Pulmonary artery endothelial cell (primary cell): Measurements from ENCODE around the gene PSMG2. TPM values are rescaled to one million over a fixed set of nuclear protein-coding genes. Genes with fewer than 3 reads are reported as not detected.
A peak's percentile ranks its signal among the peaks of the same experiment; 100 is the strongest.

ENCODE experiments used
- DNase-seq: peaks from one replicate; pipeline ENCODE4 v3.0.0-alpha.2; 2011; ENCODE audit warnings: low read depth, low spot score
- total RNA-seq: library from RNA; depleted of rRNA; stranded (reverse); fragments of >200 nt; gene quantifications from 2 replicates; pipeline ENCODE4 v1.2.3, GENCODE V29; 2014

Gene PSMG2, protein sequence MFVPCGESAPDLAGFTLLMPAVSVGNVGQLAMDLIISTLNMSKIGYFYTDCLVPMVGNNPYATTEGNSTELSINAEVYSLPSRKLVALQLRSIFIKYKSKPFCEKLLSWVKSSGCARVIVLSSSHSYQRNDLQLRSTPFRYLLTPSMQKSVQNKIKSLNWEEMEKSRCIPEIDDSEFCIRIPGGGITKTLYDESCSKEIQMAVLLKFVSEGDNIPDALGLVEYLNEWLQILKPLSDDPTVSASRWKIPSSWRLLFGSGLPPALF
- total RNA-seq: 69.1 and 89.0 TPM in 2 replicates

- DNase-seq: peak; percentile 57
These were observed at the start of gene PSMG2, which contains the start of gene CEP76 for GRCh38 chr18:12702221-12703095. PSMG2 (plus strand) TSS chr18:12703042; CDS start chr18:12703108, 66 bp downstream. CEP76 (minus strand) TSS chr18:12702723; CDS start chr18:12702548, 175 bp downstream.

DNA sequence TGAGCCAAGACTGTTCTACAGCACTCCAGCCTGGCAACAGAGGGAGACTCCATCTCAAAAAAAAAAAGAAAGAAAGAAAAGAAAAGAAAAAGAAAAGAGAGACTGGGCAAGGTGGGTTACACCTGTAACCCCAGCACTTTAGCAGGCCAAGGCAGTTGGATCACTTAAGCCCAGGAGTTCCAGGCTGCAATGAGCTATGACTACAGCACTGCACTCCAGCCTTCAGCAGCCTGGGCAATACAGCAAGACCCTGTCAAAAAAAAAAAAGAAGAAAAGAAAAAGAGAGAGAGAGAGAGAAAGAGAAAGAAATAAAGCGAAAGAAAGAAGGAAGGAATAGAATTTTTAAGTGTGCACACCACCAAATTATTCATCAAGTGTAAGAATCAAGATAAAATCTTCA lies 47.9 kb upstream of the PSMG2 start:
- DNase-seq: no peak

DNA sequence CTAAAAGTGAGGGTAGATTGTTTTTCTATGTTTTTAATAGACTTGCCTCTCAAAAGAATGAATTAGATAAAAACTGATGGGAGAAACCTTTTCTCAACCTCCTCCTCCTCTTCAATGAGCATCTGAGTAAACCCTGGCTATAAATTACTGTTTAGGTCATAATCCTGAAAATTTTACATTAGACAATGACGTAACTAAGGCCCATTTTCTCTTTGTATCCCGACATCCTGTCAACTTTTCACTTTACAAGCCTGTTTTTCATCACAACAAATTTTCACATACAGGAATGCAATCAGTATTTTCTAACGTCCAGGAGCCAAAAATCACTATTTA lies 46.3 kb upstream of the PSMG2 start:
- DNase-seq: no peak

DNA sequence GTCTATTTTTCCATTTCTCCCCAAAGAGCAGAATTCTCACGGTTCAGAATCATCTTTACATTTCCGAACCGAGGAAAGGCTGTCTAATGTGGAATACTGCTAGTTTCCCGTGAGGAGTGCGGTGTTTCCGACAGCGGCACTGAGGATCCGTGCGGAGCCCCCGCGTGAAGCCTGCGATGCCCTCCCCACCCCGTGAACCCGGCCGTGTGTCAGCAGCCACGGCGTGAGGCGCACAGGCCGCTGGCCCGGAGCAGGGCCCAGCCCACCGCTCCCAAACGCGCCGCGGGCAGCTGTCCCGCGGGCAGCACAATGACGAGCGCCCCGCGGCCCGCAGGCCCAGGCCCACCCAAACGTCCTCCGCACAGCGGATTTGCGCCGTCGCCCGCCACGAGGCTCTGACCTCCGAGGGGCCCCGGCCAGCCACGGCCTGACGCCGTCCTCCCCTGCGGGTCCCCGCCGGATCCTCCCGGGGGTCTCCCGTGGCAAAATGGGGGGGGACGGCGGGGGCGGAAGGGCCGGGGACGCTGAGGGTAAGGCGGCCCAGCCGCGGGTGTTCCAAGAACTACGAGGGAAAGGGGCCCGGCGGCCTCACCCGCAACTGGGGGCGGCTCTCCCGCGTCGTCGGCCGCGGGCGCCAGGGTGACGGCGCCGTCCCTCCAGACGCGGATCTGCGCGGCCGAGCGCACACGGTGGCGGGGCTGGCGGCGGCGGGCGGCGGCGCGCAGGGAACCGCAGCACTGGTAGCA lies 45.7 kb upstream of the PSMG2 start:
- DNase-seq: no peak

DNA sequence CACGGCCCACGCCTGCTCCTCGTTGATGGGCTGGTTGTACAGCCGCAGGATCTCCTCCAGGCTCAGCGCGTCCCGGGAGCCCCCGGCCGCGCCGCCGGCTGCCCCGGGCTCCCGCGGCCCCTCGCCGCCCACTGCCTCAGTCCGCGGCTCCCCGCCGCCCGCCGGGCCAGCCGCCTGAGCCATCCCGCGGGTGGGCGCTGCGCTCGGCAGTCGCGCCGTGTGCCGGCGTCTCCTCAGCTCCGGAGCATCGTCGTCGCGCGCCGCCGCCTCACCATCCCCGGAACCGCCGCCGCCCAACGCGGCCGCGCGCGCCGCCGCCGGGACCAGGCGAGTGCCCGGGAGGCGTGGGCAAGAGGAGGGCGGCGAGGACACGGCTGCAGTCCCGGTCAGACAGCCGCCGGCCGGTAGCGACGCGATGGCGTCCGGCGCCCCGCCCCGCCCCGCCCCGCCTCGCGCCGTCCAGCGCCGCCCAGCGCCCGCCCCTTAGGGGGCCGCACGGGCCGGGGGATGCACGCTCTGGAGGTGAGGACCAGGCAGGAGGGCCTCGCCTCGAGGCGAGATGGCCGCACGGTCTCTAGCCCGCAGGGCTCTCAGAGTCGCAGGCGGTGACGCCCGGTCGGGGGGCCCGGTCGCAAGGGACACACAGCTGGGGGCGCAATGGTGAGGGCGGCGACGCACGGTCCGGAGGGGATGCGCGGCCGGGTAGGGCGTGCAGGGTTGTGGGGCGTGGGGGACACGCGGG lies 45.0 kb upstream of the PSMG2 start, which contains the start of gene SPIRE1:
SPIRE1 (minus strand) TSS at position 424 of the 742 bp plus-strand sequence; CDS start at position 183, 241 bp downstream.
- DNase-seq: no peak

GRCh38 chr18:12658426-12659138 lies 44.3 kb upstream of the PSMG2 start:
- no peak for DNase-seq

DNA sequence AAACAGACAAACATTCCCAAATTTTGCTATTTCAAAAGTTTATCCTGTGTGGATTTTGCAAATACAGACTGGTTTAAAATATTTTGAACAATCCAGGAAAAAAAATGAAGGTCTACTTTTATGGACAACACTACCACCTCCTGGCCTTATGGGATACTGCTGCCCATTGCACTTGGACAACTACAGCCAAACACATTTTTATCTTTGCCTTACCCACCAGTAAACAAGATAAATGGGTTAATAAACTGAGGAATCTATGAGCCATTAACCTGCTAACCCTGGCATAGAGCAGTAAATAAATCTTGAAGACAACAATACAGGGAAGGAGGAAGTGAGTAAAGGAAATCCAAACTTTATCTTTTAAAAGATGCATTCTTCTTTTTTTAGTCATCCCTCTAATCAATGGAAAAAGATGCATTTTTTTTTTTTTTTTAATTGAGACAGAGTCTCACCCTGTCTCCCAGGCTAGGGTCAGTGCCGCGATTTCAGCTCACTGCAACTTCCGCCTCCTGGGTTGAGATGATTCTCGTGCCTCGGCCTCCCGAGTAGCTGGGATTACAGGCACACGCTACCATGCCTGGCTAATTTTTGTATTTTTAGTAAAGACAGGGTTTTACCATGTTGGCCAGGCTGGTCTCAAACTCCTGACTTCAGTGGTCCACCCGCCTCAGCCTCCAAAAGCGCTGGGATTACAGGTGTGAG lies 42.8 kb upstream of the PSMG2 start:
- DNase-seq: peak; percentile 75

GRCh38 chr18:12668041-12668440 lies 34.8 kb upstream of the PSMG2 start:
- DNase-seq: no peak

- DNase-seq: no peak
These were observed 23.6 kb upstream of the PSMG2 start for GRCh38 chr18:12679183-12679786.

DNA sequence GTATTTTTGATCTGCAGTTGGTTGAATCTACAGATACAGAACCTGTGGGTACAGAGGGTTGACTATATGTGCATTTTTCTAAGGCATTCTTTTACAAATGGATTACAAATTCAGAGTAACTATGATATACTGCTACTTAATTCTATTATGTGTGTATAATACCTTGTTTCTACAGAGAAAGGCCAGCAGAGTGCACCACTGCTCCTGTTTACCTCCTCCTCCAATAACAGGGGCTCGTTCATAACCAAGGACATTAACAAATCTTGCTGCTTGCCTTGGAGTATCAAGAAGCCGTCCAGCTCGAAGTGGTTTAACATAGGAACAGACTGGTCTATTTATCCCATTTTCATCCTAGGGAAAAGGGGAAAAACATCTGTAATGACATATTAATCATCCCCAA lies 16.7 kb upstream of the PSMG2 start:
- no peak for DNase-seq

DNA sequence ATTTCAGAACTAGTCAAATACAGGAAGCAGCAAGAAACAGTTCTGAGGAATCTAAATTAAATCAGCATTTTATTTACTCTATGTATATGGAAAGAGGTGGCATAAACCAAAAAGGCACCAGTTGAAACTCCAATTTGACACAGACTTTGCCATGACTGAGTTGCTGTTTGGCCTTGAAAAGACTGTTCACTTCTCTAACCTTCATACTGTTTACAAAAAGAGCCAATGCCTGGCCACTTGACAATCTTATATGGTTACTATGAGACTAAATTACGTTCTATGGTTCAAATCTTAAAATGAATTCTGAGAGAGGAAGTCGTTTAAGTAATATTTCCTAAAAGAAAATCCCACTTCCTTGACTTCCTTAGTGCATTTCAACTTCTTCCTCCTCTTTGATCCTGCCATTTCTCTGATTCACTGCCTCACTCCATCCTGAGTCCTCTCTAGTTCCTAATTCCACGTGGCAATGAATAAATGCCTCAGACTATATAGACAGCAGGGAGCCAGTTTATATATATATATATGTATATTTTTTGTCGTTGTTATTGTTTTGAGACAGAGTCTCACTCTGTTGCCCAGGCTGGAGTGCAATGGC lies 13.5 kb upstream of the PSMG2 start:
- DNase-seq: no peak

- DNase-seq: no peak
These were observed 10.6 kb upstream of the PSMG2 start for GRCh38 chr18:12692206-12692605.

DNA sequence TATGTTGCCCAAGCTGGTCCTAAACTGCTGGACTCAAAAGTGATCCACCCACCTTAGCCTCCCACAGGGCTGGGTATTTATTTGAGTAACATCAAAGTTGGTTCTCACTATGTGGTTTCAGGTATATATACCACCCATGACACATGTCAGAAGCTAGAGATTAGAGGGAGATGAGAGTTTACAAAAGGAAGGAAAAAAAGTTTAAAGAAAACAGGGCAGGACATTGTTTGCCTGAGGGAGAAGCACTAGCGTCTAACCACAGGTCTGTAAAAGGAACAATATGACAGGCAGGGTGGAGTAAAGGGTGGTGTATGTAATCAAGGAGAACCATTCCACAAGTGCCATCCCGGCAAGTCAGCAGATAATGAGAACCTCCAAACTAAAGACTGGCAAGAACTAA lies 8.8 kb upstream of the PSMG2 start:
- DNase-seq: no peak

- no peak for DNase-seq
These were observed 3.1 kb upstream of the PSMG2 start for GRCh38 chr18:12699747-12700146.

GRCh38 chr18:12701161-12701560 lies 1.7 kb upstream of the PSMG2 start:
- no peak for DNase-seq

- no peak for DNase-seq
These were observed 290 bp downstream of the PSMG2 start for GRCh38 chr18:12703096-12703567.

GRCh38 chr18:12703664-12704063 lies 822 bp downstream of the PSMG2 start:
- DNase-seq: no peak

DNA sequence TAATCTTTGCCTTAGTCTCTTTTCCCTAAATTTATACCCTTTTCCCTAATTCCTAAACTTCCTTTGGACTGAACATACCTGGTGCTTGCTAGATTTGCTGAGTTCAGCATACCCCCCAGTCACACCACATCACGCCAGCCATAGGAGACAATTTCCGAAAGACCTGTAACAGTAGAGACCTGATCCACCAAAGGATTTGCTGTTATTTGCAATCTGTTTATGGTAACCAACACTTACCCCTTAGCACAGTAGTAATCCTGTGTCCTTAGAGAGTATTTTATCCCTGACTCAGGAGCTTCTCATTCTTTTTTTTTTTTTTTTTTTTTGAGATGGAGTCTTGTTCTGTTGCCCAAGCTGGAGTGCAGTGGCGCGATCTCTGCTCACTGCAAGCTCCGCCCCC lies 8.6 kb downstream of the PSMG2 start:
- DNase-seq: no peak
